ENCODE results near the gene KRT28. TPM values are rescaled to one million over a fixed set of nuclear protein-coding genes. Genes with fewer than 3 reads are reported as not detected.

KRT28 gene
- total and polyA plus RNA-seq, 2 donors (not counting 3 experiments of a cell fraction or from before 2014, with no cell fraction given), result not detected

DNA sequence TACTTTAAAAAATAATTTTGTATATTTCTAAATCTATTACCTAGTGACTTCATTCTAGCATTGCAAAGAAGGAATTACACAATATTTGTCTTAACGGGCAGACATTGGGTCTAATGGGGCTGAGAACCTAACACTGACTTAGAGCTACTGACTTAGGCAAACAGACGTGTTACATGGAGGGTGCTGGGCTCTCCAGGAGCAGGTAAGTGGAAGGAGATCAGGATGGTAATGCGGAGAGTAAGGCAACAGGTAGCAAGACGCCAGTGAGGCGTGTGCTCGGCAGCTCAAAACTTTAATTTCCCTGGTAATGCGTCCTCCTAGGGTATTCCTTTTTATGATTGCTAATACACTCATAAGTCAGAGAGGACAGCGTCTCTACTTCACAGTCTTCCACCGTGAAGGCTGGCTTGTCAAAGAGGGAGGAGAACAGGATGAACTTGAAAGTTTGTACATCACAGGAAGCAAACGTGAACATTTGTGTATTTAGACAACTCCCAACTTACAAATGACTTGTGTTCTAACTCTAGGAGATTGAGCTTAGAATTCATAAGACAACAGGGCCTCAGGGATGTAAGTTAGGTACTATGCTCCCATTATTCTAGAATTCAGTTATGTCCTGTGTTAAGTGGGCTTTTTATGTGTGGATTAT, 4.6 kb downstream of the KRT28 start:
- DNase-seq (ENCODE audit: low read depth, low spot score) (no peak), FAIRE-seq (no peak)
- Histone ChIP-seq H3K4me1 (ENCODE audit: control insufficient read depth, extremely low read depth, insufficient read depth, low read length) (no peaks in the 10 kb centered on the region), H3K4me2 (ENCODE audit: insufficient read depth, low read length) (no peak overlapping the region), H3K4me3 (replicated peaks in 1 of 3; ENCODE audit: insufficient read depth in 1 of 3, low read depth in 1 of 3, low read length in 3 of 3) (no peak overlapping the region), H3K9me3 (replicated peaks; ENCODE audit: control insufficient read depth, insufficient read depth, low read length) (no peaks in the 10 kb centered on the region), H3K36me3 (ENCODE audit: control insufficient read depth in 2 of 2, extremely low read depth in 1 of 2, insufficient read depth in 2 of 2, low read length in 2 of 2) (no peaks in the 10 kb centered on the region), H4K20me1 (replicated peaks; ENCODE audit: control insufficient read depth, extremely low read depth, insufficient read depth, low read length) (no peaks in the 10 kb centered on the region), H3K27ac (ENCODE audit: insufficient read depth, low read depth, low read length) (no peak overlapping the region), H3K9ac (replicated peaks; ENCODE audit: extremely low read depth, insufficient read depth, low read length) (no peak overlapping the region), H3K27me3 (ENCODE audit: control insufficient read depth in 2 of 2, insufficient read depth in 2 of 2, low read length in 2 of 2) (peaks cover 6 to 20% of the 10 kb centered on the region in 2 experiments), H2AFZ (ENCODE audit: low read depth, low read length) (no peak overlapping the region), H3K79me2 (ENCODE audit: control insufficient read depth, insufficient read depth, low read length) (no peaks in the 10 kb centered on the region), H3K9me1 (replicated peaks; ENCODE audit: control insufficient read depth, extremely low read depth, insufficient read depth, low read length) (no peaks in the 10 kb centered on the region)
- no TSS peak for BruUV-seq (replicated peaks)
- intact Hi-C loops (cut with micrococcal nuclease), result no loop called here
- POLR2A ChIA-PET, result no interaction called here
- dilution Hi-C loops (cut with MboI; ENCODE audit: extremely low pct_ligation_motif_present, low sequenced_read_pairs), result no loop called here
- CTCF ChIA-PET, result interaction anchor here (1.0 to 3.2 kb wide), 2 partner anchors 148 to 180 kb away, joined by 3 to 19 read pairs; partner anchors contain the start of gene SMARCE1
- TF ChIP-seq POLR2A (IDR thresholded peaks at IDR 0.05; ENCODE audit: low read depth, low read length) (no peak), EZH2 (IDR thresholded peaks at IDR 0.05; ENCODE audit: borderline replicate concordance, low read depth, low read length, severe bottlenecking) (no peak), GATA2 (IDR thresholded peaks at IDR 0.05; ENCODE audit: insufficient read depth, insufficient read length, low read depth, low read length) (no peak), FOS (IDR thresholded peaks at IDR 0.05; ENCODE audit: borderline replicate concordance, insufficient read depth, low read length) (no peak), JUN (IDR thresholded peaks at IDR 0.05; ENCODE audit: borderline replicate concordance, insufficient read depth, insufficient read length, low read depth) (no peak), MYC (IDR thresholded peaks at IDR 0.05; ENCODE audit: low read depth, low read length) (no peak), POLR2AphosphoS5 (IDR thresholded peaks at IDR 0.05; ENCODE audit: insufficient read depth, low read depth, low read length) (no peak)
- TF ChIP-seq, protein P1, sequence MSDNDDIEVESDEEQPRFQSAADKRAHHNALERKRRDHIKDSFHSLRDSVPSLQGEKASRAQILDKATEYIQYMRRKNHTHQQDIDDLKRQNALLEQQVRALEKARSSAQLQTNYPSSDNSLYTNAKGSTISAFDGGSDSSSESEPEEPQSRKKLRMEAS (IDR thresholded peaks at IDR 0.05; ENCODE audit: insufficient read depth, insufficient read length), result no peak
- TF ChIP-seq, protein P2, sequence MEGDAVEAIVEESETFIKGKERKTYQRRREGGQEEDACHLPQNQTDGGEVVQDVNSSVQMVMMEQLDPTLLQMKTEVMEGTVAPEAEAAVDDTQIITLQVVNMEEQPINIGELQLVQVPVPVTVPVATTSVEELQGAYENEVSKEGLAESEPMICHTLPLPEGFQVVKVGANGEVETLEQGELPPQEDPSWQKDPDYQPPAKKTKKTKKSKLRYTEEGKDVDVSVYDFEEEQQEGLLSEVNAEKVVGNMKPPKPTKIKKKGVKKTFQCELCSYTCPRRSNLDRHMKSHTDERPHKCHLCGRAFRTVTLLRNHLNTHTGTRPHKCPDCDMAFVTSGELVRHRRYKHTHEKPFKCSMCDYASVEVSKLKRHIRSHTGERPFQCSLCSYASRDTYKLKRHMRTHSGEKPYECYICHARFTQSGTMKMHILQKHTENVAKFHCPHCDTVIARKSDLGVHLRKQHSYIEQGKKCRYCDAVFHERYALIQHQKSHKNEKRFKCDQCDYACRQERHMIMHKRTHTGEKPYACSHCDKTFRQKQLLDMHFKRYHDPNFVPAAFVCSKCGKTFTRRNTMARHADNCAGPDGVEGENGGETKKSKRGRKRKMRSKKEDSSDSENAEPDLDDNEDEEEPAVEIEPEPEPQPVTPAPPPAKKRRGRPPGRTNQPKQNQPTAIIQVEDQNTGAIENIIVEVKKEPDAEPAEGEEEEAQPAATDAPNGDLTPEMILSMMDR (IDR thresholded peaks at IDR 0.05; ENCODE audit: extremely low read depth in 1 of 2, insufficient read depth in 1 of 2, low read depth in 1 of 2, low read length in 2 of 2), result no peak

All from endothelial cell of umbilical vein (primary cell).